Peyer's patch (tissue), 4 donors: ENCODE results near the gene ZNF609.

Experiments
- CTCF ChIP-seq, 6 experiments: fragments of 450-650 bp in 4 of 6; fragments of 200-600 bp in 2 of 6; sonication (generic) in 1 of 6; IDR thresholded peaks; one replicate each; pipeline ENCODE4 v1.5.1; 2017 to 2019; ENCODE audit warnings: antibody characterized with exemption in 6 of 6, mild to moderate bottlenecking in 3 of 6, moderate library complexity in 1 of 6
- POLR2A ChIP-seq, 2 donors: fragments of 450-650 bp; IDR thresholded peaks; one replicate each; pipeline ENCODE4 v1.5.1; 2017; ENCODE audit warnings: antibody characterized with exemption in 2 of 2, mild to moderate bottlenecking in 2 of 2, moderate library complexity in 2 of 2

GRCh38 chr15:64651601-64652191, 191.3 kb downstream of the ZNF609 start:
- TF ChIP-seq CTCF (IDR thresholded peaks at IDR 0.05) (no peak), POLR2A (IDR thresholded peaks at IDR 0.05) (no peak)
